Activated T-helper 9 cell treated with anti-CD3 and anti-CD28 coated beads, Interleukin-2, amount 50 U/mL, for 16 hours (primary cell): ENCODE measurements around the gene LZTR1.
"Not testable (repeated sequence)": the region's sequence is repeated elsewhere in the genome, so short reads cannot be mapped to it uniquely, and the experiment has no call there.

ENCODE experiments used
- DNase-seq: peaks from one replicate; pipeline ENCODE4 v3.0.0-alpha.2; 2020; ENCODE audit warnings: low read depth

Gene LZTR1

GRCh38 chr22:21033895-21034294, 51.8 kb downstream of the LZTR1 start:
- no peak for DNase-seq

GRCh38 chr22:21034989-21035388, 52.9 kb downstream of the LZTR1 start:
- DNase-seq = no peak

GRCh38 chr22:21038405-21038804, 56.3 kb downstream of the LZTR1 start:
- DNase-seq = no peak

DNA sequence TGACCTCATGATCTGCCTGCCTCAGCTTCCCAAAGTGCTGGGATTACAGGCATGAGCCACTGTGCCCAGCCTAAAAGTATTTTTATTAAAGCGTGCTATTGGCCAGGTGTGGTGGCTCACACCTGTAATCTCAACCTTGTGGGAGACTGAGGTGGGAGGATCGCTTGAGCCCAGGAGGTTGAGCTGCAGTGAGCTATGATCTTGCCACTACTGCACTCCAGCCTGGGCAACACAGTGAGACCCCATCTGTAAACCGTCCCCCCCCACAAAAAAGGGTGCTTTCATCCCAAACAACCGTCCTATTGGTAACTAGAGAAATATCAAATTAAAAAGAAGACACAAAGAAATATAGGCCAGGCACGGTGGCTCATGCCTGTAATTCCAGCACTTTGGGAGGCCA, 57.1 kb downstream of the LZTR1 start:
- DNase-seq = not testable (repeated sequence)

GRCh38 chr22:21041937-21042336, 59.8 kb downstream of the LZTR1 start:
- no peak for DNase-seq

GRCh38 chr22:21042978-21043859, 61.1 kb downstream of the LZTR1 start:
- no peak for DNase-seq

GRCh38 chr22:21043860-21044535, 61.9 kb downstream of the LZTR1 start:
- DNase-seq = no peak

- no peak for DNase-seq
These were observed 63.0 kb downstream of the LZTR1 start for GRCh38 chr22:21044931-21045584.

GRCh38 chr22:21045585-21046294, 63.6 kb downstream of the LZTR1 start, which contains the start of gene LRRC74B:
Gene LRRC74B, plus strand, starts transcription at chr22:21045946. Its CDS starts 41 bp downstream, at chr22:21045987.
- DNase-seq = peak; percentile 56

GRCh38 chr22:21047035-21047661, 65.1 kb downstream of the LZTR1 start:
- no peak for DNase-seq

DNA sequence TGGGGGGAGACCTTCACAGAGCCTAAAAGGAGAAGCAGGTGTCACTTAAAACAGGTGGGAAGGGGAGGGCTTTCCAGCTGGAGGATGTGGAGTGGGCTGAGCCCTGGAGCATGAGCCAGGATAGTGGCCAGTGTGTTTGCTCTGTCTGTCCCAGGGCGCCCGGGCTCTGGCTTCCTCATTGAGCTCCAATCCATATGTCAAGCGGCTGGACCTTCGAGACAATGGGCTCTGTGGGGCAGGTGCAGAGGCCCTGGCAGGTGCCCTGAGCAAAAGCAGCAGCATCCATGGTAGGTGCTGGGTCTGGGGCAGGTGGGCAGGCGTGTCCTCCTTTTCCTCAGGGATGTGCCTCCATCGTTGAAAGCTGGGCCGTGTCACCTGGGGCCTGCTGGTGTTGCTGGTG, 65.6 kb downstream of the LZTR1 start:
- DNase-seq = no peak

DNA sequence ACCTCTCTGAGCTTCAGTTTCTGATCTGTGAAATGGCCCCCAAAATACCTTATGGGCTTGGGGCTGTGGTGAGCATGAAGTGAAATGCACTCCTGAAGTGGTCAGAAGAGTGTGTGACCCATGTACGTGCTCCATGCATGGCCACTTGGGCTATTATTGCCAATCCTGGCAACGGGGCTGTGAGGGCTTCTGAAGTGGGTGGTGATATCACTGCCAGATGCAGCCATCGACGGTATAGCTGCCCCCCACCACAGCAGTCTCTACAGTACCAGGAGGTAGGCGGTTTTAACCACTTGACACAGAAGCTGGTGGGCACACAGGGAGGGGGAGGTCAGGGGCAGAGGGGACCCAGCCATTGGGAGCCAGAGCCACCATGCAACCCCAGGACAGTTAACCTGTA, 66.4 kb downstream of the LZTR1 start:
- not testable (repeated sequence) for DNase-seq
